GM18507 (cell line): ENCODE measurements around the gene GRID1.
"Not testable (repeated sequence)": the region's sequence is repeated elsewhere in the genome, so short reads cannot be mapped to it uniquely, and the experiment has no call there.

Source experiments
- DNase-seq: peaks from one replicate; pipeline ENCODE4 v3.0.0; 2011; ENCODE audit warnings: low read depth; ENCODE audit not compliant: insufficient read length; ENCODE audit errors: extremely low spot score
- FAIRE-seq: peaks from 2 replicates; lab custom pipeline; 2011; peaks lifted over from hg19 to GRCh38; lab: Jason Lieb, UNC

The GRID1 gene

GRCh38 chr10:86049442-86049841 lies 317.2 kb downstream of the GRID1 start:
- FAIRE-seq (no peak), DNase-seq (no peak)

GRCh38 chr10:86048973-86049372 lies 317.6 kb downstream of the GRID1 start:
- no peak for FAIRE-seq
- DNase-seq: no peak

- DNase-seq: no peak
- no peak for FAIRE-seq
These were observed 318.0 kb downstream of the GRID1 start for GRCh38 chr10:86048571-86048970.

- no peak for FAIRE-seq
- DNase-seq: no peak
These were observed 319.0 kb downstream of the GRID1 start for GRCh38 chr10:86047588-86047987.

GRCh38 chr10:86046845-86047460 lies 319.6 kb downstream of the GRID1 start:
- FAIRE-seq (no peak), DNase-seq (no peak)

GRCh38 chr10:86045896-86046295 lies 320.7 kb downstream of the GRID1 start:
- no peak for DNase-seq
- FAIRE-seq: no peak

- DNase-seq (no peak), FAIRE-seq (no peak)
These were observed 322.6 kb downstream of the GRID1 start for GRCh38 chr10:86044029-86044428.

GRCh38 chr10:86043236-86043635 lies 323.4 kb downstream of the GRID1 start:
- DNase-seq (no peak), FAIRE-seq (no peak)

- no peak for FAIRE-seq
- DNase-seq: no peak
These were observed 324.4 kb downstream of the GRID1 start for GRCh38 chr10:86042161-86042560.

- no peak for DNase-seq
- FAIRE-seq: no peak
These were observed 325.5 kb downstream of the GRID1 start for GRCh38 chr10:86041116-86041515.

GRCh38 chr10:86038371-86038770 lies 328.2 kb downstream of the GRID1 start:
- DNase-seq: no peak
- no peak for FAIRE-seq

GRCh38 chr10:86037096-86037495 lies 329.5 kb downstream of the GRID1 start:
- no peak for FAIRE-seq
- no peak for DNase-seq

GRCh38 chr10:86036544-86036831 lies 330.1 kb downstream of the GRID1 start:
- DNase-seq: no peak
- no peak for FAIRE-seq

- FAIRE-seq (no peak), DNase-seq (no peak)
These were observed 330.6 kb downstream of the GRID1 start for GRCh38 chr10:86035791-86036543.

GRCh38 chr10:86034710-86035109 lies 331.9 kb downstream of the GRID1 start:
- DNase-seq: no peak
- FAIRE-seq: no peak

- no peak for FAIRE-seq
- no peak for DNase-seq
These were observed 333.0 kb downstream of the GRID1 start for GRCh38 chr10:86033581-86033980.

- FAIRE-seq: not testable (repeated sequence)
These were observed 334.5 kb downstream of the GRID1 start for GRCh38 chr10:86032087-86032486.

GRCh38 chr10:86030312-86030711 lies 336.3 kb downstream of the GRID1 start:
- DNase-seq (no peak), FAIRE-seq (no peak)

More at GRCh38 chr10:86032087-86032486, 334.5 kb downstream of the GRID1 start:
- DNase-seq: not testable (repeated sequence)

- DNase-seq: no peak
- FAIRE-seq: no peak
These were observed 339.2 kb downstream of the GRID1 start for GRCh38 chr10:86027346-86027745.

GRCh38 chr10:86025509-86025908 lies 341.1 kb downstream of the GRID1 start:
- DNase-seq: no peak
- FAIRE-seq: no peak

- DNase-seq (no peak), FAIRE-seq (no peak)
These were observed 342.1 kb downstream of the GRID1 start for GRCh38 chr10:86024281-86025041.
